Measurements from ENCODE around the gene HCN3. TPM values are rescaled to one million over a fixed set of nuclear protein-coding genes. Genes with fewer than 3 reads are reported as not detected.

The HCN3 gene
- total RNA-seq, 4 donors from 2014 or later: 7.4 to 25.5 (median 19.5) TPM

- peak in 1 of 3 donors; percentile 55 for DNase-seq
- Histone ChIP-seq H3K27ac (peak overlapping the region; percentile 93 to 99 (median 96)), H3K36me3 (peaks cover 0 to 32% (median 0%) of the 10 kb centered on the region in 3 donors), H3K27me3 (no peaks in the 10 kb centered on the region), H3K9me3 (no peaks in the 10 kb centered on the region), H3K4me3 (peak overlapping the region; percentile 70 to 98 (median 80)), H3K4me1 (peaks cover 0 to 34% (median 8%) of the 10 kb centered on the region in 4 donors)
- TF ChIP-seq POLR2A (IDR thresholded peaks at IDR 0.05) (no peak), CTCF (IDR thresholded peaks at IDR 0.05) (no peak)
Observed at GRCh38 chr1:155322571-155322952, 45.3 kb downstream of the HCN3 start.

GRCh38 chr1:155322953-155323728, 45.9 kb downstream of the HCN3 start:
- H3K9me3 ChIP-seq: no peaks in the 10 kb centered on the region
- H3K27ac ChIP-seq: peak overlapping the region; percentile 93 to 99 (median 96)
- peak overlapping the region; percentile 70 to 98 (median 80) for H3K4me3 ChIP-seq
- H3K27me3 ChIP-seq: no peaks in the 10 kb centered on the region
- peaks cover 0 to 34% (median 8%) of the 10 kb centered on the region in 4 donors for H3K4me1 ChIP-seq
- TF ChIP-seq CTCF (IDR thresholded peaks at IDR 0.05) (peak; percentile 96 to 99 (median 98)), POLR2A (IDR thresholded peaks at IDR 0.05) (peak; percentile 4 to 6)
- peaks cover 0 to 32% (median 0%) of the 10 kb centered on the region in 3 donors for H3K36me3 ChIP-seq
- DNase-seq: peak; percentile 80 to 93 (median 92)

GRCh38 chr1:155323729-155324036, 46.4 kb downstream of the HCN3 start:
- Histone ChIP-seq H3K27me3 (no peaks in the 10 kb centered on the region), H3K4me1 (peaks cover 0 to 34% (median 8%) of the 10 kb centered on the region in 4 donors), H3K27ac (peak overlapping the region; percentile 93 to 99 (median 96)), H3K9me3 (no peaks in the 10 kb centered on the region), H3K36me3 (peaks cover 0 to 31% (median 0%) of the 10 kb centered on the region in 3 donors), H3K4me3 (peak overlapping the region; percentile 70 to 98 (median 80))
- TF ChIP-seq POLR2A (IDR thresholded peaks at IDR 0.05): peak in 1 of 2 donors; percentile 5
- no peak for TF ChIP-seq CTCF (IDR thresholded peaks at IDR 0.05)
- DNase-seq: peak; percentile 79 to 95 (median 95)

- Histone ChIP-seq H3K27me3 (no peaks in the 10 kb centered on the region), H3K4me1 (peaks cover 0 to 34% (median 8%) of the 10 kb centered on the region in 4 donors), H3K4me3 (peak overlapping the region; percentile 70 to 98 (median 80)), H3K27ac (peak overlapping the region; percentile 93 to 99 (median 96)), H3K9me3 (no peaks in the 10 kb centered on the region), H3K36me3 (peaks cover 0 to 31% (median 0%) of the 10 kb centered on the region in 3 donors)
- peak; percentile 93 to 97 (median 97) for DNase-seq
- TF ChIP-seq CTCF (IDR thresholded peaks at IDR 0.05): peak in 1 of 6 experiments; percentile 18
- TF ChIP-seq POLR2A (IDR thresholded peaks at IDR 0.05): peak; percentile 90 to 91
Observed at GRCh38 chr1:155324037-155324716, 46.9 kb downstream of the HCN3 start.

GRCh38 chr1:155324717-155325602, 47.7 kb downstream of the HCN3 start:
- Histone ChIP-seq H3K36me3 (peaks cover 0 to 37% (median 0%) of the 10 kb centered on the region in 3 donors), H3K27me3 (no peaks in the 10 kb centered on the region), H3K4me3 (peak overlapping the region; percentile 70 to 98 (median 80)), H3K9me3 (no peaks in the 10 kb centered on the region), H3K27ac (peak overlapping the region; percentile 93 to 99 (median 96)), H3K4me1 (peaks cover 0 to 34% (median 8%) of the 10 kb centered on the region in 4 donors)
- no peak for TF ChIP-seq POLR2A (IDR thresholded peaks at IDR 0.05)
- peak in 5 of 6 experiments; percentile 6 to 67 (median 64) for TF ChIP-seq CTCF (IDR thresholded peaks at IDR 0.05)
- DNase-seq: peak; percentile 43 to 86 (median 84)
